HEK293 (cell line): Measurements from ENCODE around the gene HERC3.

Source experiments
- CTCF ChIA-PET: fragments of 350-600 bp; formaldehyde crosslinking; extraction: SDS; loops from one replicate; lab custom pipeline; 2021; ENCODE audit warnings: antibody characterized with exemption; lab: Yijun Ruan, JAX
- POLR2A ChIA-PET: fragments of 300-600 bp; formaldehyde crosslinking; extraction: SDS; loops from one replicate; lab custom pipeline; 2020; ENCODE audit warnings: antibody characterized with exemption, inconsistent platforms; lab: Yijun Ruan, JAX
- H3K27ac ChIP-seq: fragments of 200-500 bp; sonication (Bioruptor generic); 2 replicates; pipeline ENCODE4 v1.5.1; 2014; ENCODE audit warnings: low read depth, low read length, control low read depth, inconsistent platforms; ENCODE audit errors: extremely low read depth
- H3K36me3 ChIP-seq, 2 experiments: fragments of 200-500 bp in 1 of 2; sonication (Bioruptor generic) in 1 of 2; 1 replicate in 1 of 2; 2 replicates in 1 of 2; pipeline ENCODE4 v1.5.1; 2014 to 2017; ENCODE audit warnings: inconsistent platforms in 2 of 2, low read length in 2 of 2; ENCODE audit not compliant: control insufficient read depth in 2 of 2, insufficient read depth in 1 of 2
- H3K4me1 ChIP-seq: fragments of 200-500 bp; sonication (Bioruptor generic); 2 replicates; pipeline ENCODE4 v1.5.1; 2014; ENCODE audit warnings: mild to moderate bottlenecking, low read length, inconsistent platforms; ENCODE audit not compliant: control insufficient read depth, insufficient read depth
- H3K4me3 ChIP-seq: 2 replicates; pipeline ENCODE4 v1.5.1; 2011; ENCODE audit warnings: low read depth, mild to moderate bottlenecking, control low read depth, low read length, moderate library complexity
- H3K9me3 ChIP-seq: fragments of 200-500 bp; sonication (Bioruptor generic); 2 replicates; pipeline ENCODE4 v1.5.1; 2014; ENCODE audit warnings: low read depth, low read length, inconsistent platforms; ENCODE audit not compliant: control insufficient read depth, insufficient read depth
- BCL11A ChIP-seq: fragments of 450-650 bp; formaldehyde crosslinking; IDR thresholded peaks from 2 replicates; pipeline ENCODE4 v1.5.1; 2016; ENCODE audit warnings: low read depth, missing biosample characterization, missing genetic modification characterization
- HOXC10 ChIP-seq: sonication (generic); formaldehyde crosslinking; IDR thresholded peaks from 2 replicates; pipeline ENCODE4 v1.8.1; 2023; ENCODE audit warnings: mild to moderate bottlenecking, missing genetic modification reagents
- SALL2 ChIP-seq: fragments of 450-650 bp; formaldehyde crosslinking; IDR thresholded peaks from 2 replicates; pipeline ENCODE4 v1.5.0; 2017; ENCODE audit warnings: missing biosample characterization, mild to moderate bottlenecking, missing genetic modification characterization, borderline replicate concordance
- ZBTB1 ChIP-seq: fragments of 450-650 bp; formaldehyde crosslinking; IDR thresholded peaks from 2 replicates; pipeline ENCODE4 v1.5.1; 2016; ENCODE audit warnings: missing biosample characterization, missing genetic modification characterization
- ZBTB20 ChIP-seq: fragments of 450-650 bp; formaldehyde crosslinking; IDR thresholded peaks from 2 replicates; pipeline ENCODE4 v1.5.1; 2016; ENCODE audit warnings: missing biosample characterization, missing genetic modification characterization
- ZEB2 ChIP-seq: fragments of 450-650 bp; formaldehyde crosslinking; IDR thresholded peaks from 2 replicates; pipeline ENCODE4 v1.5.1; 2016; ENCODE audit warnings: missing biosample characterization, missing genetic modification characterization
- ZFHX2 ChIP-seq: fragments of 450-650 bp; formaldehyde crosslinking; conservative IDR thresholded peaks from 2 replicates; pipeline ENCODE4 v1.5.1; 2016; ENCODE audit warnings: missing biosample characterization, missing genetic modification characterization
- ZFP37 ChIP-seq: fragments of 450-650 bp; formaldehyde crosslinking; IDR thresholded peaks from 2 replicates; pipeline ENCODE4 v1.5.1; 2016; ENCODE audit warnings: missing biosample characterization, missing genetic modification characterization
- ZNF157 ChIP-seq: fragments of 450-650 bp; formaldehyde crosslinking; IDR thresholded peaks from 2 replicates; pipeline ENCODE4 v1.5.1; 2016; ENCODE audit warnings: missing biosample characterization, missing genetic modification characterization
- ZNF174 ChIP-seq: fragments of 450-650 bp; formaldehyde crosslinking; IDR thresholded peaks from 2 replicates; pipeline ENCODE4 v1.5.0; 2017; ENCODE audit warnings: missing biosample characterization, mild to moderate bottlenecking, missing genetic modification characterization
- ZNF248 ChIP-seq: fragments of 450-650 bp; formaldehyde crosslinking; IDR thresholded peaks from 2 replicates; pipeline ENCODE4 v1.5.1; 2017; ENCODE audit warnings: missing biosample characterization, missing genetic modification characterization
- ZNF302 ChIP-seq: fragments of 450-650 bp; formaldehyde crosslinking; IDR thresholded peaks from 2 replicates; pipeline ENCODE4 v1.5.1; 2016; ENCODE audit warnings: missing biosample characterization, missing genetic modification characterization, low read depth
- ZNF510 ChIP-seq: fragments of 450-650 bp; formaldehyde crosslinking; IDR thresholded peaks from 2 replicates; pipeline ENCODE4 v1.5.1; 2018; ENCODE audit warnings: mild to moderate bottlenecking, missing genetic modification characterization, missing biosample characterization; ENCODE audit not compliant: insufficient replicate concordance
- ZNF660 ChIP-seq: fragments of 450-650 bp; IDR thresholded peaks from 2 replicates; pipeline ENCODE4 v1.5.1; 2018; ENCODE audit warnings: missing biosample characterization, mild to moderate bottlenecking, missing genetic modification characterization
- ZNF664 ChIP-seq: fragments of 450-650 bp; formaldehyde crosslinking; IDR thresholded peaks from 2 replicates; pipeline ENCODE4 v1.5.1; 2016; ENCODE audit warnings: missing biosample characterization, missing genetic modification characterization
- ZNF701 ChIP-seq: fragments of 450-650 bp; formaldehyde crosslinking; IDR thresholded peaks from 2 replicates; pipeline ENCODE4 v1.5.1; 2016; ENCODE audit warnings: missing biosample characterization, missing genetic modification characterization
- ZXDB ChIP-seq: fragments of 450-650 bp; formaldehyde crosslinking; IDR thresholded peaks from 2 replicates; pipeline ENCODE4 v1.5.1; 2016; ENCODE audit warnings: missing biosample characterization, missing genetic modification characterization
- TF ChIP-seq, protein P1 (sequence below): fragments of 450-650 bp; formaldehyde crosslinking; IDR thresholded peaks from 2 replicates; pipeline ENCODE4 v1.5.0; 2017; ENCODE audit warnings: missing biosample characterization, missing genetic modification characterization, borderline replicate concordance
- TF ChIP-seq, protein P2 (sequence below): fragments of 450-650 bp; formaldehyde crosslinking; IDR thresholded peaks from 2 replicates; pipeline ENCODE4 v1.5.1; 2016; ENCODE audit warnings: missing biosample characterization, missing genetic modification characterization
- TF ChIP-seq, protein P3 (sequence below): fragments of 450-650 bp; formaldehyde crosslinking; conservative IDR thresholded peaks from 2 replicates; pipeline ENCODE4 v1.5.1; 2016; ENCODE audit warnings: low read depth, missing biosample characterization, missing genetic modification characterization
- TF ChIP-seq, protein P4 (sequence below): fragments of 450-650 bp; IDR thresholded peaks from 2 replicates; pipeline ENCODE4 v1.5.1; 2018; ENCODE audit warnings: missing biosample characterization, mild to moderate bottlenecking, missing genetic modification characterization
- TF ChIP-seq, protein P5 (sequence below): sonication (generic); formaldehyde crosslinking; IDR thresholded peaks from 2 replicates; pipeline ENCODE4 v1.8.1; 2022; ENCODE audit warnings: mild to moderate bottlenecking, moderate library complexity, missing genetic modification reagents

Gene HERC3

DNA sequence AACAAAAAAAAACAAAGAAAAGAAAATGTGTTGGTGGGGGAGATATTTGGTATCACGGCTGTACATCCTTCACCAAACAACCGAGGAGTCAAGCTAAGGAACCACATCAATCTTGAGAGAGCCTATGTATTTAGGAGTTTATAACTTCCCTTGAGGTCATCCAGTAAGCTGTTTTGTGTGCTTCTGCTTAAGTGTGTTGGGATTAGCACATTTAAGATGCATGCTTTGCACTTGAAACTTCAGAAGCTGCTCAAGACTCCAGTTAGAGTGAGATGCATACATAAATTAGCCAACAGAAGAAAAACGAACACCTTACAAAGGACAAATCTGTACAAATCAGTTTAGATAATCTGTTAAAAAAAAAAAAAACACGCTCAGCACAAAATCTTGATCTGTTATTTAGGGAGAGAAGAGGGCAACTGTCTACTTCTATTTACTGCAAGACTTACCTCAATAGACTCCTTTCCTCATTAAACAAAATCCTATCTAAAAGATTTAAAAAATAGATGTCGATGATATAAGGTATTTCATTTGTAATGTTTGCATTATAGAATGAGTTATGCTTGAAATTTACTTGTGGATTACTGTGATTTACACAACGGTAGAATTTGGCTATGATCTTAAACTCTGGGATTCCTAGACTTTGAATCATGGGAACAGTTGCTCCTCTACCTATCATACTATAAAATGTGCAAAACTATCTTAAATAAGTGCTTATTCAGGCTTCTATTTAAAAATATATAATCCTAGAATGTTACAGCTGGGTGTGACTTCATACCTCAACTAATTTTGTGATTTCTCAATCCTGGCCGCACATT lies 159.2 kb downstream of the HERC3 start:
- Histone ChIP-seq H3K27ac (no peak overlapping the region), H3K36me3 (peaks cover 0 to 40% of the 10 kb centered on the region in 2 experiments; a peak in 1 of 3 replicates), H3K4me1 (no peaks in the 10 kb centered on the region; the same call in 1 of the 2 replicates), H3K4me3 (no peak overlapping the region), H3K9me3 (no peaks in the 10 kb centered on the region)
- POLR2A ChIA-PET, result no interaction called here
- CTCF ChIA-PET, result no interaction called here
- TF ChIP-seq ZFP37 (tag by site-specific recombination) (no peak), ZNF157 (tag by site-specific recombination) (no peak), ZNF174 (tag by site-specific recombination) (no peak), ZNF660 (tag by site-specific recombination) (no peak), BCL11A (no peak), ZNF664 (tag by site-specific recombination) (no peak), ZNF302 (tag by site-specific recombination) (no peak), ZEB2 (tag by site-specific recombination) (no peak), ZFHX2 (tag by site-specific recombination) (no peak)
- TF ChIP-seq, protein P1, sequence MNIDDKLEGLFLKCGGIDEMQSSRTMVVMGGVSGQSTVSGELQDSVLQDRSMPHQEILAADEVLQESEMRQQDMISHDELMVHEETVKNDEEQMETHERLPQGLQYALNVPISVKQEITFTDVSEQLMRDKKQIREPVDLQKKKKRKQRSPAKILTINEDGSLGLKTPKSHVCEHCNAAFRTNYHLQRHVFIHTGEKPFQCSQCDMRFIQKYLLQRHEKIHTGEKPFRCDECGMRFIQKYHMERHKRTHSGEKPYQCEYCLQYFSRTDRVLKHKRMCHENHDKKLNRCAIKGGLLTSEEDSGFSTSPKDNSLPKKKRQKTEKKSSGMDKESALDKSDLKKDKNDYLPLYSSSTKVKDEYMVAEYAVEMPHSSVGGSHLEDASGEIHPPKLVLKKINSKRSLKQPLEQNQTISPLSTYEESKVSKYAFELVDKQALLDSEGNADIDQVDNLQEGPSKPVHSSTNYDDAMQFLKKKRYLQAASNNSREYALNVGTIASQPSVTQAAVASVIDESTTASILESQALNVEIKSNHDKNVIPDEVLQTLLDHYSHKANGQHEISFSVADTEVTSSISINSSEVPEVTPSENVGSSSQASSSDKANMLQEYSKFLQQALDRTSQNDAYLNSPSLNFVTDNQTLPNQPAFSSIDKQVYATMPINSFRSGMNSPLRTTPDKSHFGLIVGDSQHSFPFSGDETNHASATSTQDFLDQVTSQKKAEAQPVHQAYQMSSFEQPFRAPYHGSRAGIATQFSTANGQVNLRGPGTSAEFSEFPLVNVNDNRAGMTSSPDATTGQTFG (tag by site-specific recombination), result no peak
- TF ChIP-seq, protein P2, sequence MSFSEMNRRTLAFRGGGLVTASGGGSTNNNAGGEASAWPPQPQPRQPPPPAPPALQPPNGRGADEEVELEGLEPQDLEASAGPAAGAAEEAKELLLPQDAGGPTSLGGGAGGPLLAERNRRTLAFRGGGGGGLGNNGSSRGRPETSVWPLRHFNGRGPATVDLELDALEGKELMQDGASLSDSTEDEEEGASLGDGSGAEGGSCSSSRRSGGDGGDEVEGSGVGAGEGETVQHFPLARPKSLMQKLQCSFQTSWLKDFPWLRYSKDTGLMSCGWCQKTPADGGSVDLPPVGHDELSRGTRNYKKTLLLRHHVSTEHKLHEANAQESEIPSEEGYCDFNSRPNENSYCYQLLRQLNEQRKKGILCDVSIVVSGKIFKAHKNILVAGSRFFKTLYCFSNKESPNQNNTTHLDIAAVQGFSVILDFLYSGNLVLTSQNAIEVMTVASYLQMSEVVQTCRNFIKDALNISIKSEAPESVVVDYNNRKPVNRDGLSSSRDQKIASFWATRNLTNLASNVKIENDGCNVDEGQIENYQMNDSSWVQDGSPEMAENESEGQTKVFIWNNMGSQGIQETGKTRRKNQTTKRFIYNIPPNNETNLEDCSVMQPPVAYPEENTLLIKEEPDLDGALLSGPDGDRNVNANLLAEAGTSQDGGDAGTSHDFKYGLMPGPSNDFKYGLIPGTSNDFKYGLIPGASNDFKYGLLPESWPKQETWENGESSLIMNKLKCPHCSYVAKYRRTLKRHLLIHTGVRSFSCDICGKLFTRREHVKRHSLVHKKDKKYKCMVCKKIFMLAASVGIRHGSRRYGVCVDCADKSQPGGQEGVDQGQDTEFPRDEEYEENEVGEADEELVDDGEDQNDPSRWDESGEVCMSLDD (tag by site-specific recombination), result no peak

DNA sequence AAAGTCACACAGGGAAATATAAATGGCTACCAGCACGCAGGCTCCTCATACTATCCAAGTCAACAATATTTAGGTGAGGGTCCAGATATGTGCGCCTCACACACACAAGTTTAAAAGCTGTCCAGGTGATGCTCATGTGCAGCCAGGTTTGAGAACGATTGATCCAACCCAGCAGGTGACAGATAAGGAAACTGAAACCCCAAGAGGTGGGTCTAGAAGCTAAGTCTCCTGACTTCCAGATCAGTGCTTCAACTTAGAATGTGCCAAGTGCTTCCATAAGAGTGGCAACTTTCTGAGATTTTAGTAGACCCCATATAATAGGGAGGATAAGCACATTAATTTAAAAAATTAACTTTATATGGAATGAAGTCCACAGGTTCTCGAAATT lies 159.8 kb downstream of the HERC3 start:
- no peak overlapping the region for H3K4me3 ChIP-seq
- no peaks in the 10 kb centered on the region; the same call in 1 of the 2 replicates for H3K4me1 ChIP-seq
- no peak overlapping the region for H3K27ac ChIP-seq
- H3K9me3 ChIP-seq, result no peaks in the 10 kb centered on the region
- POLR2A ChIA-PET, result no interaction called here
- CTCF ChIA-PET, result no interaction called here
- peaks cover 0 to 35% of the 10 kb centered on the region in 2 experiments; a peak in 1 of 3 replicates for H3K36me3 ChIP-seq
- TF ChIP-seq ZXDB (tag by site-specific recombination) (no peak), ZNF701 (tag by site-specific recombination) (no peak), ZBTB20 (no peak), HOXC10 (no peak), ZNF510 (tag by site-specific recombination) (no peak), ZNF248 (tag by site-specific recombination) (no peak), SALL2 (tag by site-specific recombination) (no peak), ZBTB1 (tag by site-specific recombination) (no peak)
- TF ChIP-seq, protein P3, sequence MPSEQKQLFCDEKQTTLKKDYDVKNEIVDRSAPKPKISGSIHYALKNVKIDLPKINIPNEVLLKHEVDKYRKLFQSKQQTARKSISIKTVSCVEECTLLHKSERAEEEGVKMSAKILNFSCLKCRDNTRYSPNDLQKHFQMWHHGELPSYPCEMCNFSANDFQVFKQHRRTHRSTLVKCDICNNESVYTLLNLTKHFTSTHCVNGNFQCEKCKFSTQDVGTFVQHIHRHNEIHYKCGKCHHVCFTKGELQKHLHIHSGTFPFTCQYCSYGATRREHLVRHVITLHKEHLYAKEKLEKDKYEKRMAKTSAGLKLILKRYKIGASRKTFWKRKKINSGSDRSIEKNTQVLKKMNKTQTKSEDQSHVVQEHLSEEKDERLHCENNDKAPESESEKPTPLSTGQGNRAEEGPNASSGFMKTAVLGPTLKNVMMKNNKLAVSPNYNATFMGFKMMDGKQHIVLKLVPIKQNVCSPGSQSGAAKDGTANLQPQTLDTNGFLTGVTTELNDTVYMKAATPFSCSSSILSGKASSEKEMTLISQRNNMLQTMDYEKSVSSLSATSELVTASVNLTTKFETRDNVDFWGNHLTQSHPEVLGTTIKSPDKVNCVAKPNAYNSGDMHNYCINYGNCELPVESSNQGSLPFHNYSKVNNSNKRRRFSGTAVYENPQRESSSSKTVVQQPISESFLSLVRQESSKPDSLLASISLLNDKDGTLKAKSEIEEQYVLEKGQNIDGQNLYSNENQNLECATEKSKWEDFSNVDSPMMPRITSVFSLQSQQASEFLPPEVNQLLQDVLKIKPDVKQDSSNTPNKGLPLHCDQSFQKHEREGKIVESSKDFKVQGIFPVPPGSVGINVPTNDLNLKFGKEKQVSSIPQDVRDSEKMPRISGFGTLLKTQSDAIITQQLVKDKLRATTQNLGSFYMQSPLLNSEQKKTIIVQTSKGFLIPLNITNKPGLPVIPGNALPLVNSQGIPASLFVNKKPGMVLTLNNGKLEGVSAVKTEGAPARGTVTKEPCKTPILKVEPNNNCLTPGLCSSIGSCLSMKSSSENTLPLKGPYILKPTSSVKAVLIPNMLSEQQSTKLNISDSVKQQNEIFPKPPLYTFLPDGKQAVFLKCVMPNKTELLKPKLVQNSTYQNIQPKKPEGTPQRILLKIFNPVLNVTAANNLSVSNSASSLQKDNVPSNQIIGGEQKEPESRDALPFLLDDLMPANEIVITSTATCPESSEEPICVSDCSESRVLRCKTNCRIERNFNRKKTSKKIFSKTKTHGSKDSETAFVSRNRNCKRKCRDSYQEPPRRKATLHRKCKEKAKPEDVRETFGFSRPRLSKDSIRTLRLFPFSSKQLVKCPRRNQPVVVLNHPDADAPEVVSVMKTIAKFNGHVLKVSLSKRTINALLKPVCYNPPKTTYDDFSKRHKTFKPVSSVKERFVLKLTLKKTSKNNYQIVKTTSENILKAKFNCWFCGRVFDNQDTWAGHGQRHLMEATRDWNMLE (tag by site-specific recombination), result no peak
- TF ChIP-seq, protein P4, sequence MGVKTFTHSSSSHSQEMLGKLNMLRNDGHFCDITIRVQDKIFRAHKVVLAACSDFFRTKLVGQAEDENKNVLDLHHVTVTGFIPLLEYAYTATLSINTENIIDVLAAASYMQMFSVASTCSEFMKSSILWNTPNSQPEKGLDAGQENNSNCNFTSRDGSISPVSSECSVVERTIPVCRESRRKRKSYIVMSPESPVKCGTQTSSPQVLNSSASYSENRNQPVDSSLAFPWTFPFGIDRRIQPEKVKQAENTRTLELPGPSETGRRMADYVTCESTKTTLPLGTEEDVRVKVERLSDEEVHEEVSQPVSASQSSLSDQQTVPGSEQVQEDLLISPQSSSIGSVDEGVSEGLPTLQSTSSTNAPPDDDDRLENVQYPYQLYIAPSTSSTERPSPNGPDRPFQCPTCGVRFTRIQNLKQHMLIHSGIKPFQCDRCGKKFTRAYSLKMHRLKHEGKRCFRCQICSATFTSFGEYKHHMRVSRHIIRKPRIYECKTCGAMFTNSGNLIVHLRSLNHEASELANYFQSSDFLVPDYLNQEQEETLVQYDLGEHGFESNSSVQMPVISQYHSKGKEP (tag by site-specific recombination), result no peak
- TF ChIP-seq, protein P5, sequence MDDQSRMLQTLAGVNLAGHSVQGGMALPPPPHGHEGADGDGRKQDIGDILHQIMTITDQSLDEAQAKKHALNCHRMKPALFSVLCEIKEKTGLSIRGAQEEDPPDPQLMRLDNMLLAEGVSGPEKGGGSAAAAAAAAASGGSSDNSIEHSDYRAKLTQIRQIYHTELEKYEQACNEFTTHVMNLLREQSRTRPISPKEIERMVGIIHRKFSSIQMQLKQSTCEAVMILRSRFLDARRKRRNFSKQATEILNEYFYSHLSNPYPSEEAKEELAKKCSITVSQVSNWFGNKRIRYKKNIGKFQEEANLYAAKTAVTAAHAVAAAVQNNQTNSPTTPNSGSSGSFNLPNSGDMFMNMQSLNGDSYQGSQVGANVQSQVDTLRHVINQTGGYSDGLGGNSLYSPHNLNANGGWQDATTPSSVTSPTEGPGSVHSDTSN, result no peak
